T-cell (primary cell): ENCODE data around the gene CDH22. TPM values are rescaled to one million over a fixed set of nuclear protein-coding genes. Genes with fewer than 3 reads are reported as not detected.

Experiments used
- ATAC-seq, 4 experiments: fragments of 200-7000 bp in 3 of 4; fragments of 150-1000 bp in 1 of 4; cut with Tn5 transposase; replicated peaks in 1 of 4; 1 replicate in 3 of 4; 2 replicates in 1 of 4; pipeline ENCODE4 v1.10.0; 2021; ENCODE audit warnings: moderate library complexity in 3 of 4, mild to moderate bottlenecking in 2 of 4, moderate number of reproducible peaks in 1 of 4
- CTCF ChIA-PET, 2 donors: fragments of 300-600 bp; sonication (Branson Sonifier 250); formaldehyde crosslinking; loops; one replicate each; lab custom pipeline; 2022; ENCODE audit warnings: antibody characterized with exemption in 2 of 2; lab: Charles Lee
- POLR2A ChIA-PET, 2 donors: fragments of 300-600 bp; sonication (Branson Sonifier 250); formaldehyde crosslinking; loops; one replicate each; lab custom pipeline; 2022; ENCODE audit warnings: antibody characterized with exemption in 2 of 2; lab: Charles Lee
- DNase-seq, 35 experiments: peaks; one replicate each; pipeline versions ENCODE4 v3.0.0 to v3.0.0-alpha.2; 2013 to 2023
- H3K27ac ChIP-seq: one replicate; pipeline ENCODE4 v1.5.1; 2013; ENCODE audit warnings: low read length
- H3K27me3 ChIP-seq, 2 experiments: replicated peaks in 1 of 2; 1 replicate in 1 of 2; 2 replicates in 1 of 2; pipeline versions ENCODE4 v1.6.1 to v1.7.0; 2013; ENCODE audit warnings: low read length in 1 of 2, mixed read lengths in 1 of 2; ENCODE audit not compliant: control insufficient read depth in 2 of 2, insufficient read depth in 2 of 2; ENCODE audit errors: extremely low read depth in 1 of 2
- H3K36me3 ChIP-seq, 2 donors: 1 replicate in 1 of 2; 2 replicates in 1 of 2; pipeline versions ENCODE4 v1.6.1 to v1.7.0; 2013; ENCODE audit warnings: low read length in 1 of 2; ENCODE audit not compliant: control insufficient read depth in 2 of 2, insufficient read depth in 1 of 2; ENCODE audit errors: extremely low read depth in 1 of 2
- H3K4me1 ChIP-seq, 2 experiments: 1 replicate in 1 of 2; 2 replicates in 1 of 2; pipeline versions ENCODE4 v1.6.1 to v1.7.0; 2013; ENCODE audit warnings: low read length in 2 of 2, mixed read lengths in 1 of 2; ENCODE audit not compliant: insufficient read depth in 2 of 2, control insufficient read depth in 1 of 2; ENCODE audit errors: extremely low read depth in 1 of 2
- H3K4me3 ChIP-seq, 2 donors: 1 replicate in 1 of 2; 2 replicates in 1 of 2; pipeline versions ENCODE4 v1.5.1 to v1.7.0; 2013; ENCODE audit warnings: mild to moderate bottlenecking in 2 of 2, low read length in 1 of 2, moderate library complexity in 1 of 2; ENCODE audit not compliant: control insufficient read depth in 1 of 2; ENCODE audit errors: extremely low read depth in 1 of 2
- H3K9me3 ChIP-seq: 2 replicates; pipeline ENCODE4 v1.7.0; 2013
- H3K27ac Mint-ChIP-seq, 2 donors: one replicate each; pipeline ENCODE4 v1.8.0; 2020 to 2021; ENCODE audit warnings: mild to moderate bottlenecking in 2 of 2, mixed read lengths in 2 of 2
- H3K27me3 Mint-ChIP-seq, 2 donors: one replicate each; pipeline ENCODE4 v1.8.0; 2021 to 2022; ENCODE audit warnings: mixed read lengths in 2 of 2
- H3K36me3 Mint-ChIP-seq: one replicate; pipeline ENCODE4 v1.8.0; 2021; ENCODE audit warnings: mixed read lengths
- H3K4me1 Mint-ChIP-seq, 3 donors: one replicate each; pipeline ENCODE4 v1.8.0; 2020 to 2022; ENCODE audit warnings: mixed read lengths in 3 of 3, mild to moderate bottlenecking in 1 of 3
- H3K4me3 Mint-ChIP-seq, 3 donors: one replicate each; pipeline ENCODE4 v1.8.0; 2020 to 2022; ENCODE audit warnings: mild to moderate bottlenecking in 3 of 3, mixed read lengths in 3 of 3, moderate library complexity in 3 of 3
- H3K9me3 Mint-ChIP-seq, 3 donors: one replicate each; pipeline ENCODE4 v1.8.0; 2020 to 2022; ENCODE audit warnings: mixed read lengths in 3 of 3
- WGBS: methylation state at CpG from one replicate; pipeline ENCODE4 v1.1.5; 2013; ENCODE audit warnings: missing lambda C conversion rate; ENCODE audit not compliant: insufficient coverage; 5-methylcytosine and 5-hydroxymethylcytosine counted together
- total RNA-seq, 35 experiments: library from RNA in 6 of 35; stranded (reverse) in 6 of 35; fragments of 120-200 nt in 1 of 35; gene quantifications; one replicate each; pipeline versions ENCODE4 v1.2.1 to v1.2.4 and lab custom pipeline; 2013 to 2026

CDH22 gene
- total RNA-seq, 5 donors from 2014 or later (not counting 1 experiment from before 2014, with no cell fraction given) = not detected

DNA sequence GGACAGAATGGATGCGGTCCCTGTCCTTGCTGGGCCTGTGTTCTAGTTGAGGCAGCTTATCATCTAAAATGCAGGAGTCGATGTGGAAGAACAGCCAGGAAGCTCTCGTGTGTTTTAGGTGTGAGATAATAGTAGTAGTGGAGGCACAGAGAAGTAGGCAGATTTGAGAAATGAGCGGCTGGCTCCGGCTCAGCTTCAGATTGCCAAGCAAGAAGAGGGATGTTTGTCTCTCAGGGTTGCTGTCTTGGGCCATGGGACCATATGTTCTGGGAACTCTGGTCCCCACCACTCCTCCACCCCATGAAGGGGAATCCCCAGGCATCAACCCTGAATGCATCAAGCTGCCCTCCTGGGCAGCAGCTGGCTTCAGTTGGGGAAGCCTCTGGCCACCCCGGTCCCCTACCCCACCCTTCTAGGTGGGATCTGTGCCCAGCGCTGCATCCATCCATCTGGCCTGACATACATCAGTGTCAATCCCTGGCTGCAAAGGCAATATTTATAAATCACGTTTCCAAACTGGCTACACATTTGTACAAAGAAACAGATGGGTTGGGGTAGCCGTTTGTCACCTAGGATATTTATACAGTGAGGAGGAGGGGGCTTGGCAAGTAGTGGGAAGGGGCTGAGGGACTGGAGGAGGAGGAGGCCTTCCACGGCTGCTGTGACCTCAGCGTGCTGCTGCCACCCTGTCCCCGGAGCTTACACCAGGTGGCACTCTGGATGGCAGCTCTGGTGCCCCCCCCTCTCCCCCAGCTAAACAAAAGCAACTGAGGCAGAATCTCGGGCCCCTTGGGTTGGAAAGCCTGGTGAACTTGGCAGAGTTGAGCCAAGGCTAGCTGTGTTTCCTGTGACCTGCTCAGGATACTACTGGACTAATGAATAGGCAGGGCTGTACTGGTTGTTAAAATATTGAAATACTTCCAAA is 125.8 kb downstream of the CDH22 start:
- 75% methylated on average over 5 of the region's 13 CpGs for WGBS
- Mint-ChIP-seq H3K9me3 (peaks cover 0 to 3% (median 0%) of the 10 kb centered on the region in 3 donors), H3K4me3 (no peak overlapping the region), H3K36me3 (no peaks in the 10 kb centered on the region), H3K27me3 (peaks cover 42 to 44% of the 10 kb centered on the region in 2 donors), H3K27ac (no peak overlapping the region), H3K4me1 (no peaks in the 10 kb centered on the region)
- H3K27me3 ChIP-seq = peaks cover 0 to 48% of the 10 kb centered on the region in 2 experiments
- no peaks in the 10 kb centered on the region for H3K9me3 ChIP-seq
- ChIA-PET CTCF (no interaction called here), POLR2A (no interaction called here)
- ATAC-seq (no peak), DNase-seq (no peak)
- H3K4me1 ChIP-seq = no peaks in the 10 kb centered on the region
- no peak overlapping the region for H3K4me3 ChIP-seq
- no peak overlapping the region for H3K27ac ChIP-seq
- no peaks in the 10 kb centered on the region for H3K36me3 ChIP-seq

DNA sequence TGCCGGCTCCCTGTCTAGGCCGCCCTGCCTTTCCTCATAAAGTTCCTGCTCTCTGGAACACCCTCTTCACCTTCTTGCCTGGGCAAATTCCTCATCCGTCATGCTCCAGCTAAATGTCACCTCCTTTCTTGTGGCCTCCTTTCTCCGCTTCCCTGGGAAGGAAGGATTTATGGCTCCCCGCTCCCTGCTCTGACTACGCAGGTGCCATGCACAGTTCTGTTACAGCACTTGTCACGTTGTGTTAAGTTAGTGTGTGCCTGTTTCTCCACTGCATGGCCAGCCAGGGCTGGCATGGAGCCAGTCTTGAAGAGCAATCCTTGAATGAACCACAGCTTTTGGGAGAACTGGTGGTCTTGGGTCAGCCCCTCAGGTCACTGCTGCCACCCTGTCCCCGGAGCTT is 128.4 kb downstream of the CDH22 start:
- Histone ChIP-seq H3K36me3 (no peaks in the 10 kb centered on the region), H3K4me3 (no peak overlapping the region), H3K9me3 (no peaks in the 10 kb centered on the region), H3K27ac (no peak overlapping the region), H3K4me1 (peaks cover 0 to 4% of the 10 kb centered on the region in 2 experiments), H3K27me3 (peaks cover 7 to 61% of the 10 kb centered on the region in 2 experiments)
- Mint-ChIP-seq H3K27ac (no peak overlapping the region), H3K27me3 (peaks cover 52 to 58% of the 10 kb centered on the region in 2 donors), H3K9me3 (no peaks in the 10 kb centered on the region), H3K4me3 (no peak overlapping the region), H3K36me3 (no peaks in the 10 kb centered on the region), H3K4me1 (peaks cover 0 to under 1% (median 0%) of the 10 kb centered on the region in 3 donors)
- ChIA-PET POLR2A (no interaction called here), CTCF (no interaction called here)
- 83% methylated on average over 3 of the region's 8 CpGs for WGBS
- no peak for ATAC-seq
- no peak for DNase-seq

DNA sequence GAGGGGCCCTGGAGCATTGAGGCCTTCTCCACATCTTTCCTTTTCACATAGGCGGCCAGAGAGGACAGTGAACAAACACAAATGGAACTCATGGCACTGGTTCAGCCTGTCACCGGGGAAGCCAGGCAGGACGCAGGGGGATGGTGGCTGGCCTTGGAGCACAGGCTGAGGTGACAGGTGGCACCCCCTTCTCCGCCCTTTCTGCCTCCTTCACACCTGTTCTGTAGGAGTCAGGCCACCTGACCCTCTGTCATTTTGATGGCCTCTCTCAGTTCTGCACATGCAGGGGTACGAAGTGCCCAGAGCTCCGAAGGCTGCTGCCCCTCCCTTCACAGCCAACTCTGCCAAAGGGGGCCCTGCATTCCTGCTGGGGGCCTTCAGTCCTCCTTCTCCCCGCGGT is 129.4 kb downstream of the CDH22 start:
- Mint-ChIP-seq H3K9me3 (no peaks in the 10 kb centered on the region), H3K27me3 (peaks cover 54 to 60% of the 10 kb centered on the region in 2 donors), H3K36me3 (no peaks in the 10 kb centered on the region), H3K27ac (no peak overlapping the region), H3K4me3 (no peak overlapping the region), H3K4me1 (peaks cover 0 to 2% (median 0%) of the 10 kb centered on the region in 3 donors)
- Histone ChIP-seq H3K36me3 (no peaks in the 10 kb centered on the region), H3K27me3 (peaks cover 7 to 69% of the 10 kb centered on the region in 2 experiments), H3K4me3 (no peak overlapping the region), H3K27ac (no peak overlapping the region), H3K4me1 (peaks cover 0 to 5% of the 10 kb centered on the region in 2 experiments), H3K9me3 (no peaks in the 10 kb centered on the region)
- ChIA-PET CTCF (no interaction called here), POLR2A (no interaction called here)
- WGBS = 77% methylated on average over 8 of the region's 8 CpGs
- ATAC-seq (no peak), DNase-seq (no peak)

DNA sequence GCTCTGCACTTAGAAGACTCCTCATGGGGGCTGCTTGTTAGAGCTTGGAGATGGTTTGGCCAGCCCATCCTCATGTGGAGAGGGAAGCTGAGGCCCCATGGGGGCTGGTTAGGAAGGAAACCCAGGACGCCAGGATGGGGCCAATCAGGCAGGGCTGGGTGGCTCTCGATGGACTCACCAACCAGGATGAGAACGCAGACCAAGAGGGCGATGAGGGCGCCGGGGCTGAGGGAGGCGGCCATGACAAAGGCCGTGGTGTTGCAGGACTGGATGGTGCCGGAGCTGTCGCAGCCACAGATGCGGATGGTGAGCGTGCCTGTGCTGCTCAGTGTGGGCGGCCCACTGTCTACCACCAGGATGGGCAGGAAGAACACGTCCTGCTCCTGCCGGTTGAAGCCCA is 130.5 kb downstream of the CDH22 start:
- ChIA-PET CTCF (interaction anchor here in 1 of 2 donors (0.9 kb wide), 1 partner anchor 11 kb away, joined by 5 read pairs; no protein-coding TSS in a partner anchor), POLR2A (interaction anchor here in 1 of 2 donors (0.6 kb wide), 1 partner anchor 356 kb away, joined by 4 read pairs; no protein-coding TSS in a partner anchor)
- Mint-ChIP-seq H3K36me3 (no peaks in the 10 kb centered on the region), H3K27ac (no peak overlapping the region), H3K9me3 (no peaks in the 10 kb centered on the region), H3K27me3 (peaks cover 65 to 67% of the 10 kb centered on the region in 2 donors), H3K4me1 (peaks cover 0 to 2% (median 0%) of the 10 kb centered on the region in 3 donors), H3K4me3 (no peak overlapping the region)
- Histone ChIP-seq H3K4me3 (no peak overlapping the region), H3K27me3 (peaks cover 12 to 73% of the 10 kb centered on the region in 2 experiments), H3K27ac (no peak overlapping the region), H3K4me1 (peaks cover 0 to 5% of the 10 kb centered on the region in 2 experiments), H3K9me3 (no peaks in the 10 kb centered on the region), H3K36me3 (no peaks in the 10 kb centered on the region)
- DNase-seq (no peak), ATAC-seq (no peak)
- WGBS = 88% methylated on average over 14 of the region's 15 CpGs

DNA sequence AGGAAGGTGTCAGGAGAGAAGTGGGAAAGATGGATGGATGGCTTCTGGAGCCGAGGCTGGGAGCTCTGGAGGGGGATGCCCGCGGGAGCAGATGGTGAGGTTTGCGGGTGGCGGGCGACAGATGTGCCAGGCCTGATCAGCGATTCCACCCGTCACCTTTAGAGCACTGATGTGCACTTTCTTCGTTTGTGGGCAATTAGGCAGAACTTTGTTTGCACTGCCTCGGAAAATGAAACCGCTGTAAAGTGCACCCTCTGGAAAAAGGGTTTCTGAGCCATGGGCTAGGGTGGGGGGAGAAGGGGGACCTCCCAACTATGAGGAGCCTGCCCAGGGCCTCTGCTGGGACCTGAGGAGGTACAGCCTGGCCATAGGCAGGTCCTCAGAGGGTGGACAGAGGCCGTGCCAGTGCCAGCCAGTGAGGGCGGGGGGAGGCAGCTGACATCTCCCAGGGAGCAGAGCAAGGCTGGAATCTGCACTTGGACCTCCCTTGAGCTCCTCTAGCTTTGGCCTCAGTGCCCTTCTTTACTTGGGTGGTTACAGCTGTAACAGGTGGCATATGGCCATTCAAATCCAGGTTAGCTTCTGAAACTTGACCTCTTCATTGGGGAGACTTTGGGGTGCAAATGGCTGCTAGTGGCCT is 131.4 kb downstream of the CDH22 start:
- Histone ChIP-seq H3K4me1 (peaks cover 0 to 5% of the 10 kb centered on the region in 2 experiments), H3K4me3 (no peak overlapping the region), H3K9me3 (no peaks in the 10 kb centered on the region), H3K36me3 (no peaks in the 10 kb centered on the region), H3K27me3 (peaks cover 12 to 72% of the 10 kb centered on the region in 2 experiments), H3K27ac (no peak overlapping the region)
- ATAC-seq = no peak
- H3K36me3 Mint-ChIP-seq = no peaks in the 10 kb centered on the region
- POLR2A ChIA-PET = interaction anchor here in 1 of 2 donors (0.7 kb wide), 1 partner anchor 162 kb away, joined by 3 read pairs; no protein-coding TSS in a partner anchor
- no peaks in the 10 kb centered on the region for H3K9me3 Mint-ChIP-seq
- no peak overlapping the region for H3K4me3 Mint-ChIP-seq
- no peak overlapping the region for H3K27ac Mint-ChIP-seq
- peaks cover 67 to 70% of the 10 kb centered on the region in 2 donors for H3K27me3 Mint-ChIP-seq
- WGBS = 83% methylated on average over 12 of the region's 13 CpGs
- H3K4me1 Mint-ChIP-seq = peaks cover 0 to 2% (median 0%) of the 10 kb centered on the region in 3 donors
- CTCF ChIA-PET = interaction anchor here in 1 of 2 donors (0.5 to 1.0 kb wide), 2 partner anchors 9 to 14 kb away, joined by 3 read pairs; no protein-coding TSS in a partner anchor
- DNase-seq = no peak

DNA sequence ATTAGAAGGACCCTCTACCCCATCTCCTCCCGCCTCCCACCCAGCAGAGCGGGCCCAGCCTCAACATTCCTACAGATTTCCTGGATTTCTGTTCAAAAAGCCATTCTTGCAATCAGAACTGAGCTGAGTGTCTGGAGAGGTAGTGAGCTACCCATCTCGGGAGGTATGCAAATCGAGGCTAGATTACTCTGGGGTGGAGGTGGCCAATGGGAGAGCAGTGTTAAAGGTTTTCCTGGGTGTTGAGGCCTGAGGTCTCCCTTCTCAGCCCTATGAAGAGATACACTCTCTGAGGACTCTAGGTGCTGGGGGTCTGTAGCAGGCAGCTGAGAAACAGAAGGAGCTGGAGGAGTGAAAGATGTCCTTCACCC is 133.2 kb downstream of the CDH22 start:
- no peaks in the 10 kb centered on the region for H3K36me3 ChIP-seq
- H3K4me1 ChIP-seq = peaks cover 0 to 5% of the 10 kb centered on the region in 2 experiments
- ATAC-seq (no peak), DNase-seq (no peak)
- Mint-ChIP-seq H3K4me1 (peaks cover 0 to 2% (median 0%) of the 10 kb centered on the region in 3 donors), H3K9me3 (no peaks in the 10 kb centered on the region), H3K4me3 (peak overlapping the region in 1 of 3 donors; percentile 20), H3K27ac (no peak overlapping the region), H3K27me3 (peaks cover 68 to 73% of the 10 kb centered on the region in 2 donors), H3K36me3 (no peaks in the 10 kb centered on the region)
- H3K4me3 ChIP-seq = peak overlapping the region in 1 of 2 donors; percentile 52
- no peaks in the 10 kb centered on the region for H3K9me3 ChIP-seq
- CTCF ChIA-PET = interaction anchor here (0.6 to 0.8 kb wide), 3 partner anchors 10 to 375 kb away, joined by 3 to 4 read pairs (median 3); no protein-coding TSS in a partner anchor
- WGBS = no CpG with 5 or more reads among the region's 4 CpGs
- peaks cover 12 to 71% of the 10 kb centered on the region in 2 experiments for H3K27me3 ChIP-seq
- no peak overlapping the region for H3K27ac ChIP-seq
- POLR2A ChIA-PET = no interaction called here
